ENCODE results near the gene TANC1. TPM values are rescaled to one million over a fixed set of nuclear protein-coding genes. Genes with fewer than 3 reads are reported as not detected.

Gene TANC1
- 7.0 to 10.8 TPM (median 8.8 TPM) in 5 replicates for total RNA-seq (2022; extraction: Qiagen RNA extraction)

GRCh38 chr2:158968396-158969161 is at the start of gene TANC1:
Gene TANC1, plus strand, starts transcription at chr2:158968640. Its CDS starts 97,271 bp downstream, at chr2:159065911.

Other genes with a start within 250 kb of the TANC1 start
- not detected in 5 replicates for gene DAPL1, start 173.3 kb upstream of the TANC1 start, total RNA-seq (2022; extraction: Qiagen RNA extraction)

Measured in A549 treated with Hydrocortisone at 1 μM for 4 hours (cell line).